GM23338 (cell line): Measurements from ENCODE around the gene RPL12. TPM values are rescaled to one million over a fixed set of nuclear protein-coding genes. Genes with fewer than 3 reads are reported as not detected.

ENCODE experiments used
- ATAC-seq: fragments of 200-7000 bp; cut with Tn5 transposase; 3 replicates; pipeline ENCODE4 v1.9.1; 2020
- DNase-seq: peaks from one replicate; pipeline ENCODE4 v3.0.0-alpha.2; 2015; ENCODE audit warnings: low spot score
- H2AFZ ChIP-seq: fragments of 200-600 bp; sonication (generic); 2 replicates; pipeline ENCODE4 v1.8.0; 2016; ENCODE audit warnings: antibody characterized with exemption, mild to moderate bottlenecking, moderate library complexity
- H3F3A ChIP-seq: fragments of 200-600 bp; sonication (generic); replicated peaks from 2 replicates; pipeline ENCODE4 v1.8.0; 2017; ENCODE audit warnings: antibody characterized with exemption, mixed run types, low read depth
- H3K27ac ChIP-seq: fragments of 200-600 bp; sonication (generic); 2 replicates; pipeline ENCODE4 v1.6.1; 2016; ENCODE audit warnings: low read depth
- H3K27me3 ChIP-seq: fragments of 200-600 bp; sonication (generic); 2 replicates; pipeline ENCODE4 v1.8.0; 2016; ENCODE audit warnings: mild to moderate bottlenecking, mixed run types, moderate library complexity; ENCODE audit not compliant: insufficient read depth
- H3K36me3 ChIP-seq: fragments of 200-600 bp; sonication (generic); 2 replicates; pipeline ENCODE4 v1.8.0; 2016; ENCODE audit warnings: mild to moderate bottlenecking; ENCODE audit not compliant: insufficient read depth
- H3K4me1 ChIP-seq: fragments of 200-600 bp; sonication (generic); 2 replicates; pipeline ENCODE4 v1.8.0; 2016; ENCODE audit warnings: mild to moderate bottlenecking, moderate library complexity; ENCODE audit not compliant: insufficient read depth
- H3K4me2 ChIP-seq: fragments of 200-600 bp; sonication (generic); 2 replicates; pipeline ENCODE4 v1.7.1; 2017; ENCODE audit warnings: mixed run types
- H3K4me3 ChIP-seq: fragments of 200-600 bp; sonication (generic); 2 replicates; pipeline ENCODE4 v1.6.1; 2016; ENCODE audit warnings: mixed run types
- H3K79me2 ChIP-seq: fragments of 200-600 bp; sonication (generic); replicated peaks from 2 replicates; pipeline ENCODE4 v1.8.0; 2017; ENCODE audit warnings: mild to moderate bottlenecking; ENCODE audit not compliant: insufficient read depth
- H3K9me2 ChIP-seq: fragments of 200-600 bp; sonication (generic); 2 replicates; pipeline ENCODE4 v1.8.0; 2017; ENCODE audit not compliant: insufficient read depth
- H4K20me1 ChIP-seq: fragments of 200-600 bp; sonication (generic); replicated peaks from 2 replicates; pipeline ENCODE4 v1.8.0; 2017; ENCODE audit warnings: mild to moderate bottlenecking; ENCODE audit not compliant: insufficient read depth
- H3K27ac Mint-ChIP-seq: 2 replicates; pipeline ENCODE4 v1.8.0; 2020; ENCODE audit warnings: inconsistent platforms, mild to moderate bottlenecking, moderate library complexity, mixed read lengths
- H3K27me3 Mint-ChIP-seq: 3 replicates; pipeline ENCODE4 v1.8.0; 2022; ENCODE audit warnings: low read depth, mild to moderate bottlenecking, moderate library complexity, mixed read lengths, inconsistent platforms; ENCODE audit not compliant: insufficient read depth, poor library complexity
- H3K36me3 Mint-ChIP-seq: 3 replicates; pipeline ENCODE4 v1.8.0; 2021; ENCODE audit warnings: low read depth, mild to moderate bottlenecking, inconsistent platforms, moderate library complexity, mixed read lengths
- H3K4me1 Mint-ChIP-seq: 3 replicates; pipeline ENCODE4 v1.8.0; 2020; ENCODE audit warnings: mild to moderate bottlenecking, inconsistent platforms, mixed read lengths
- H3K4me3 Mint-ChIP-seq: 3 replicates; pipeline ENCODE4 v1.8.0; 2021; ENCODE audit warnings: moderate library complexity, mild to moderate bottlenecking, inconsistent platforms, mixed read lengths
- H3K9me3 Mint-ChIP-seq: 3 replicates; pipeline ENCODE4 v1.8.0; 2020; ENCODE audit warnings: moderate library complexity, mild to moderate bottlenecking, inconsistent platforms, mixed read lengths
- CREB1 ChIP-seq: fragments of 250-450 bp; sonication (Bioruptor Pico); IDR thresholded peaks from 2 replicates; pipeline ENCODE4 v1.5.0; 2020; ENCODE audit warnings: low read depth, mild to moderate bottlenecking, moderate library complexity
- EZH2phosphoT487 ChIP-seq: fragments of 200-600 bp; sonication (generic); IDR thresholded peaks from one replicate; pipeline ENCODE4 v1.8.1; 2018; ENCODE audit warnings: antibody characterized with exemption; ENCODE audit not compliant: unreplicated experiment
- JUNB ChIP-seq: IDR thresholded peaks from one replicate; pipeline ENCODE4 v1.6.1; 2016; ENCODE audit warnings: antibody characterized with exemption; ENCODE audit not compliant: unreplicated experiment
- NANOG ChIP-seq: IDR thresholded peaks from 2 replicates; pipeline ENCODE4 v1.6.1; 2016; ENCODE audit warnings: antibody characterized with exemption, borderline replicate concordance
- POLR2AphosphoS5 ChIP-seq: IDR thresholded peaks from 2 replicates; pipeline ENCODE4 v1.6.1; 2016; ENCODE audit warnings: antibody characterized with exemption, low read depth
- STAT1 ChIP-seq: IDR thresholded peaks from one replicate; pipeline ENCODE4 v1.6.1; 2016; ENCODE audit warnings: antibody characterized with exemption; ENCODE audit not compliant: unreplicated experiment
- ZNF114 ChIP-seq: fragments of 250-450 bp; sonication (Bioruptor Pico); IDR thresholded peaks from 2 replicates; pipeline ENCODE4 v1.5.0; 2020; ENCODE audit warnings: mild to moderate bottlenecking, moderate library complexity
- ZNF331 ChIP-seq: fragments of 250-450 bp; sonication (Bioruptor Pico); IDR thresholded peaks from 2 replicates; pipeline ENCODE4 v1.5.0; 2020; ENCODE audit warnings: low read depth, mild to moderate bottlenecking, moderate library complexity
- polyA plus RNA-seq: library from polyadenylated mRNA; unstranded; fragments of >200 nt; fragmentation: Nextera tagmentation; extraction: Ambion mirVana; gene quantifications from 2 replicates; pipeline ENCODE4 v1.2.1, GENCODE V29; 2016
- total RNA-seq: library from RNA; depleted of rRNA; stranded (reverse); fragments of >200 nt; shearing (Covaris generic); gene quantifications from 2 replicates; pipeline ENCODE4 v1.2.3, GENCODE V29; 2014
- TF ChIP-seq, protein P1 (sequence below), 2 experiments: fragments of 200-600 bp in 1 of 2; sonication (generic) in 1 of 2; conservative IDR thresholded peaks; 2 replicates each; pipeline versions ENCODE4 v1.5.1 to v1.6.1; 2016 to 2017; ENCODE audit warnings: antibody characterized with exemption in 2 of 2, low read depth in 2 of 2, mild to moderate bottlenecking in 2 of 2, moderate library complexity in 1 of 2
- TF ChIP-seq, protein P2 (sequence below): fragments of 250-450 bp; sonication (Bioruptor Pico); IDR thresholded peaks from 2 replicates; pipeline ENCODE4 v1.5.0; 2020; ENCODE audit warnings: mild to moderate bottlenecking, moderate library complexity
- TF ChIP-seq, protein P3 (sequence below): IDR thresholded peaks from one replicate; pipeline ENCODE4 v1.6.1; 2018; ENCODE audit warnings: antibody characterized with exemption; ENCODE audit not compliant: unreplicated experiment

The RPL12 gene
- total and polyA plus RNA-seq, 2 experiments from 2014 or later, result 2,121 to 2,596 TPM

DNA sequence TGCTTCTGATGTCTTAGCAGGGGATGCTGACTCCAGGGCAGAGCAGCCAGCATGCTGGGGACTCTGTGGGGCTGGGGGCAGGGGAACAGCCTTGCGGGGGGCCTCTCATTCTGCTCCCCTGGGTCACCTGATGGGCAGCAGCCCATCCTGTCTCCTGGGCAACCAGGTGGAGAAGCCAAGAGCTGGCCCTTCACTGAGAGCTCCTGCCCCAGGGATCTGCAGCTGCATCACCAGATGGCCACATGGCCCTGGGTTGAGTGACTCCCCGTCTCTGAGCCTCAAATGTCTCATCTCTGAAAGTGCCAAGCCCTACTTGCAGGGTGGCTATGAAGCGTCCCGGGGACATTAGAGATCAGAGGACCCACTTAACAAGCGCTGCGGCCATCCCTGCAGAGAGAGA is 49.2 kb upstream of the RPL12 start:
- Mint-ChIP-seq H3K27ac (peak overlapping the region; percentile 83), H3K4me3 (no peak overlapping the region), H3K27me3 (peaks cover 8% of the 10 kb centered on the region), H3K9me3 (no peaks in the 10 kb centered on the region), H3K4me1 (peaks cover 4% of the 10 kb centered on the region), H3K36me3 (peaks cover 9% of the 10 kb centered on the region; the same call in 1 of the 3 replicates)
- Histone ChIP-seq H3K9me2 (no peaks in the 10 kb centered on the region), H3K79me2 (no peaks in the 10 kb centered on the region), H2AFZ (no peak overlapping the region), H3K27me3 (no peaks in the 10 kb centered on the region), H4K20me1 (no peaks in the 10 kb centered on the region), H3K27ac (no peak overlapping the region), H3K4me2 (no peak overlapping the region), H3K4me3 (no peak overlapping the region), H3F3A (peaks cover 6% of the 10 kb centered on the region; the same call in 1 of the 2 replicates), H3K36me3 (no peaks in the 10 kb centered on the region), H3K4me1 (no peaks in the 10 kb centered on the region)
- no peak for DNase-seq
- TF ChIP-seq NANOG, result no peak
- no peak for ATAC-seq

DNA sequence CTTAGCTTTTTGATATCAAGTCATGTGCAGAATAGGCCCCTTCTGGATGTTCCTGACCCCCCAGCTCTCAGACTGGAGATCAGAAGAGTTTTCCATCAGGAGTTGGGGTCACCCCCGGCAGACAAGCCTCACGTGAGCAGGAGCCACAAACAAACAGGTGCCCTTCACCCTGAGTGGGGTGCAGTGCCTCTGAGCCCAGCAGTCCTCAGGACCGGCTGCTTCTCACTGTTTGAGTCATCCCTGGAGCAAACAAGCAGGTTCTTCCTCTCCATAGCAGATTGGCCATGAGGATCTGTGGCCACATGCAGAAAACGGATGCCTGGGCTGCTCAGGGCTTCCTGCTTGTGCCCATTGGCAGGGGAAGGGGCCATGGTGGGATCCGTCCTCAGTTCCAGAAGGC is 47.1 kb upstream of the RPL12 start:
- Histone ChIP-seq H3K27ac (no peak overlapping the region), H2AFZ (no peak overlapping the region), H3K4me2 (no peak overlapping the region), H3K9me2 (no peaks in the 10 kb centered on the region), H3K4me3 (no peak overlapping the region), H3K36me3 (no peaks in the 10 kb centered on the region; the same call in 1 of the 2 replicates), H3K4me1 (no peaks in the 10 kb centered on the region), H3K27me3 (no peaks in the 10 kb centered on the region), H4K20me1 (no peaks in the 10 kb centered on the region), H3F3A (0 out of 2 replicates have a peak, but pooled peaks cover under 1% of the 10 kb centered on the region), H3K79me2 (no peaks in the 10 kb centered on the region)
- Mint-ChIP-seq H3K4me3 (no peak overlapping the region), H3K36me3 (peaks cover 9% of the 10 kb centered on the region; the same call in 2 of the 3 replicates), H3K27ac (no peak overlapping the region), H3K4me1 (peaks cover 4% of the 10 kb centered on the region), H3K27me3 (peaks cover 8% of the 10 kb centered on the region), H3K9me3 (no peaks in the 10 kb centered on the region)
- ATAC-seq, result no peak
- DNase-seq, result no peak
- no peak for TF ChIP-seq NANOG
- no peak for TF ChIP-seq EZH2phosphoT487
- TF ChIP-seq, protein P1, sequence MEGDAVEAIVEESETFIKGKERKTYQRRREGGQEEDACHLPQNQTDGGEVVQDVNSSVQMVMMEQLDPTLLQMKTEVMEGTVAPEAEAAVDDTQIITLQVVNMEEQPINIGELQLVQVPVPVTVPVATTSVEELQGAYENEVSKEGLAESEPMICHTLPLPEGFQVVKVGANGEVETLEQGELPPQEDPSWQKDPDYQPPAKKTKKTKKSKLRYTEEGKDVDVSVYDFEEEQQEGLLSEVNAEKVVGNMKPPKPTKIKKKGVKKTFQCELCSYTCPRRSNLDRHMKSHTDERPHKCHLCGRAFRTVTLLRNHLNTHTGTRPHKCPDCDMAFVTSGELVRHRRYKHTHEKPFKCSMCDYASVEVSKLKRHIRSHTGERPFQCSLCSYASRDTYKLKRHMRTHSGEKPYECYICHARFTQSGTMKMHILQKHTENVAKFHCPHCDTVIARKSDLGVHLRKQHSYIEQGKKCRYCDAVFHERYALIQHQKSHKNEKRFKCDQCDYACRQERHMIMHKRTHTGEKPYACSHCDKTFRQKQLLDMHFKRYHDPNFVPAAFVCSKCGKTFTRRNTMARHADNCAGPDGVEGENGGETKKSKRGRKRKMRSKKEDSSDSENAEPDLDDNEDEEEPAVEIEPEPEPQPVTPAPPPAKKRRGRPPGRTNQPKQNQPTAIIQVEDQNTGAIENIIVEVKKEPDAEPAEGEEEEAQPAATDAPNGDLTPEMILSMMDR (conservative IDR thresholded peaks at IDR 0.05; ENCODE audit: low read depth in 2 of 2), result no peak
- TF ChIP-seq, protein P2, sequence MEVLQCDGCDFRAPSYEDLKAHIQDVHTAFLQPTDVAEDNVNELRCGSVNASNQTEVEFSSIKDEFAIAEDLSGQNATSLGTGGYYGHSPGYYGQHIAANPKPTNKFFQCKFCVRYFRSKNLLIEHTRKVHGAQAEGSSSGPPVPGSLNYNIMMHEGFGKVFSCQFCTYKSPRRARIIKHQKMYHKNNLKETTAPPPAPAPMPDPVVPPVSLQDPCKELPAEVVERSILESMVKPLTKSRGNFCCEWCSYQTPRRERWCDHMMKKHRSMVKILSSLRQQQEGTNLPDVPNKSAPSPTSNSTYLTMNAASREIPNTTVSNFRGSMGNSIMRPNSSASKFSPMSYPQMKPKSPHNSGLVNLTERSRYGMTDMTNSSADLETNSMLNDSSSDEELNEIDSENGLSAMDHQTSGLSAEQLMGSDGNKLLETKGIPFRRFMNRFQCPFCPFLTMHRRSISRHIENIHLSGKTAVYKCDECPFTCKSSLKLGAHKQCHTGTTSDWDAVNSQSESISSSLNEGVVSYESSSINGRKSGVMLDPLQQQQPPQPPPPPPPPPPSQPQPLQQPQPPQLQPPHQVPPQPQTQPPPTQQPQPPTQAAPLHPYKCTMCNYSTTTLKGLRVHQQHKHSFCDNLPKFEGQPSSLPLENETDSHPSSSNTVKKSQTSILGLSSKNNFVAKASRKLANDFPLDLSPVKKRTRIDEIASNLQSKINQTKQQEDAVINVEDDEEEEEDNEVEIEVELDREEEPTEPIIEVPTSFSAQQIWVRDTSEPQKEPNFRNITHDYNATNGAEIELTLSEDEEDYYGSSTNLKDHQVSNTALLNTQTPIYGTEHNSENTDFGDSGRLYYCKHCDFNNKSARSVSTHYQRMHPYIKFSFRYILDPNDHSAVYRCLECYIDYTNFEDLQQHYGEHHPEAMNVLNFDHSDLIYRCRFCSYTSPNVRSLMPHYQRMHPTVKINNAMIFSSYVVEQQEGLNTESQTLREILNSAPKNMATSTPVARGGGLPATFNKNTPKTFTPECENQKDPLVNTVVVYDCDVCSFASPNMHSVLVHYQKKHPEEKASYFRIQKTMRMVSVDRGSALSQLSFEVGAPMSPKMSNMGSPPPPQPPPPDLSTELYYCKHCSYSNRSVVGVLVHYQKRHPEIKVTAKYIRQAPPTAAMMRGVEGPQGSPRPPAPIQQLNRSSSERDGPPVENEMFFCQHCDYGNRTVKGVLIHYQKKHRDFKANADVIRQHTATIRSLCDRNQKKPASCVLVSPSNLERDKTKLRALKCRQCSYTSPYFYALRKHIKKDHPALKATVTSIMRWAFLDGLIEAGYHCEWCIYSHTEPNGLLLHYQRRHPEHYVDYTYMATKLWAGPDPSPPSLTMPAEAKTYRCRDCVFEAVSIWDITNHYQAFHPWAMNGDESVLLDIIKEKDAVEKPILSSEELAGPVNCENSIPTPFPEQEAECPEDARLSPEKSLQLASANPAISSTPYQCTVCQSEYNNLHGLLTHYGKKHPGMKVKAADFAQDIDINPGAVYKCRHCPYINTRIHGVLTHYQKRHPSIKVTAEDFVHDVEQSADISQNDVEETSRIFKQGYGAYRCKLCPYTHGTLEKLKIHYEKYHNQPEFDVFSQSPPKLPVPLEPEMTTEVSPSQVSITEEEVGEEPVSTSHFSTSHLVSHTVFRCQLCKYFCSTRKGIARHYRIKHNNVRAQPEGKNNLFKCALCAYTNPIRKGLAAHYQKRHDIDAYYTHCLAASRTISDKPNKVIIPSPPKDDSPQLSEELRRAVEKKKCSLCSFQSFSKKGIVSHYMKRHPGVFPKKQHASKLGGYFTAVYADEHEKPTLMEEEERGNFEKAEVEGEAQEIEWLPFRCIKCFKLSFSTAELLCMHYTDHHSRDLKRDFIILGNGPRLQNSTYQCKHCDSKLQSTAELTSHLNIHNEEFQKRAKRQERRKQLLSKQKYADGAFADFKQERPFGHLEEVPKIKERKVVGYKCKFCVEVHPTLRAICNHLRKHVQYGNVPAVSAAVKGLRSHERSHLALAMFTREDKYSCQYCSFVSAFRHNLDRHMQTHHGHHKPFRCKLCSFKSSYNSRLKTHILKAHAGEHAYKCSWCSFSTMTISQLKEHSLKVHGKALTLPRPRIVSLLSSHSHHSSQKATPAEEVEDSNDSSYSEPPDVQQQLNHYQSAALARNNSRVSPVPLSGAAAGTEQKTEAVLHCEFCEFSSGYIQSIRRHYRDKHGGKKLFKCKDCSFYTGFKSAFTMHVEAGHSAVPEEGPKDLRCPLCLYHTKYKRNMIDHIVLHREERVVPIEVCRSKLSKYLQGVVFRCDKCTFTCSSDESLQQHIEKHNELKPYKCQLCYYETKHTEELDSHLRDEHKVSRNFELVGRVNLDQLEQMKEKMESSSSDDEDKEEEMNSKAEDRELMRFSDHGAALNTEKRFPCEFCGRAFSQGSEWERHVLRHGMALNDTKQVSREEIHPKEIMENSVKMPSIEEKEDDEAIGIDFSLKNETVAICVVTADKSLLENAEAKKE (CRISPR knock-in tag), result no peak
- no peak for TF ChIP-seq JUNB
- TF ChIP-seq, protein P3, sequence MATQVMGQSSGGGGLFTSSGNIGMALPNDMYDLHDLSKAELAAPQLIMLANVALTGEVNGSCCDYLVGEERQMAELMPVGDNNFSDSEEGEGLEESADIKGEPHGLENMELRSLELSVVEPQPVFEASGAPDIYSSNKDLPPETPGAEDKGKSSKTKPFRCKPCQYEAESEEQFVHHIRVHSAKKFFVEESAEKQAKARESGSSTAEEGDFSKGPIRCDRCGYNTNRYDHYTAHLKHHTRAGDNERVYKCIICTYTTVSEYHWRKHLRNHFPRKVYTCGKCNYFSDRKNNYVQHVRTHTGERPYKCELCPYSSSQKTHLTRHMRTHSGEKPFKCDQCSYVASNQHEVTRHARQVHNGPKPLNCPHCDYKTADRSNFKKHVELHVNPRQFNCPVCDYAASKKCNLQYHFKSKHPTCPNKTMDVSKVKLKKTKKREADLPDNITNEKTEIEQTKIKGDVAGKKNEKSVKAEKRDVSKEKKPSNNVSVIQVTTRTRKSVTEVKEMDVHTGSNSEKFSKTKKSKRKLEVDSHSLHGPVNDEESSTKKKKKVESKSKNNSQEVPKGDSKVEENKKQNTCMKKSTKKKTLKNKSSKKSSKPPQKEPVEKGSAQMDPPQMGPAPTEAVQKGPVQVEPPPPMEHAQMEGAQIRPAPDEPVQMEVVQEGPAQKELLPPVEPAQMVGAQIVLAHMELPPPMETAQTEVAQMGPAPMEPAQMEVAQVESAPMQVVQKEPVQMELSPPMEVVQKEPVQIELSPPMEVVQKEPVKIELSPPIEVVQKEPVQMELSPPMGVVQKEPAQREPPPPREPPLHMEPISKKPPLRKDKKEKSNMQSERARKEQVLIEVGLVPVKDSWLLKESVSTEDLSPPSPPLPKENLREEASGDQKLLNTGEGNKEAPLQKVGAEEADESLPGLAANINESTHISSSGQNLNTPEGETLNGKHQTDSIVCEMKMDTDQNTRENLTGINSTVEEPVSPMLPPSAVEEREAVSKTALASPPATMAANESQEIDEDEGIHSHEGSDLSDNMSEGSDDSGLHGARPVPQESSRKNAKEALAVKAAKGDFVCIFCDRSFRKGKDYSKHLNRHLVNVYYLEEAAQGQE, result no peak
- TF ChIP-seq POLR2AphosphoS5, result no peak
- no peak for TF ChIP-seq ZNF114
- no peak for TF ChIP-seq CREB1 (CRISPR knock-in tag)
- TF ChIP-seq ZNF331 (CRISPR knock-in tag), result no peak
- TF ChIP-seq STAT1, result no peak
